GM12874 (cell line): ENCODE results near the gene SMIM13.

Experiments
- TF ChIP-seq, protein P1 (sequence below): IDR thresholded peaks from 2 replicates; pipeline ENCODE4 v1.5.1; 2011; ENCODE audit warnings: low read depth, mild to moderate bottlenecking, control low read depth, low read length, moderate library complexity; ENCODE audit not compliant: insufficient read depth

The SMIM13 gene

DNA sequence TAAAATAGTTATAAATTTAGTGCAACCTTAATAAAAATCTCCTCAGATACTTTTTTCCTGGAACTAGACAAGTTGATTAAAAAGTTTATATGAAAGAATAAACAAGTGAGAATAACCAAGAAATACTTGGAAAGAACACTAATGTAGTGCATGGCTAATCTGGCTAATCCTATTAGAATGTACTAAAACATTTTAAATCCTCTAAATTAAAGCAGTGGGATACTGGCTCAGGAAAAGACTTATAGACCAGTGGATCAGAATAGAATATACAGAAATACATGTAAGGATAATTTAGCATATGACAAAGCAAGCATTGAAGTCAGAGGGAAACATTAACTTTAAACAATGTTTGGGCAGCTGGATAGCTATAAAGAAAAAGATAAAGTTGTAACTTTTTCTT lies 58.9 kb downstream of the SMIM13 start:
- TF ChIP-seq, protein P1, sequence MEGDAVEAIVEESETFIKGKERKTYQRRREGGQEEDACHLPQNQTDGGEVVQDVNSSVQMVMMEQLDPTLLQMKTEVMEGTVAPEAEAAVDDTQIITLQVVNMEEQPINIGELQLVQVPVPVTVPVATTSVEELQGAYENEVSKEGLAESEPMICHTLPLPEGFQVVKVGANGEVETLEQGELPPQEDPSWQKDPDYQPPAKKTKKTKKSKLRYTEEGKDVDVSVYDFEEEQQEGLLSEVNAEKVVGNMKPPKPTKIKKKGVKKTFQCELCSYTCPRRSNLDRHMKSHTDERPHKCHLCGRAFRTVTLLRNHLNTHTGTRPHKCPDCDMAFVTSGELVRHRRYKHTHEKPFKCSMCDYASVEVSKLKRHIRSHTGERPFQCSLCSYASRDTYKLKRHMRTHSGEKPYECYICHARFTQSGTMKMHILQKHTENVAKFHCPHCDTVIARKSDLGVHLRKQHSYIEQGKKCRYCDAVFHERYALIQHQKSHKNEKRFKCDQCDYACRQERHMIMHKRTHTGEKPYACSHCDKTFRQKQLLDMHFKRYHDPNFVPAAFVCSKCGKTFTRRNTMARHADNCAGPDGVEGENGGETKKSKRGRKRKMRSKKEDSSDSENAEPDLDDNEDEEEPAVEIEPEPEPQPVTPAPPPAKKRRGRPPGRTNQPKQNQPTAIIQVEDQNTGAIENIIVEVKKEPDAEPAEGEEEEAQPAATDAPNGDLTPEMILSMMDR = no peak

DNA sequence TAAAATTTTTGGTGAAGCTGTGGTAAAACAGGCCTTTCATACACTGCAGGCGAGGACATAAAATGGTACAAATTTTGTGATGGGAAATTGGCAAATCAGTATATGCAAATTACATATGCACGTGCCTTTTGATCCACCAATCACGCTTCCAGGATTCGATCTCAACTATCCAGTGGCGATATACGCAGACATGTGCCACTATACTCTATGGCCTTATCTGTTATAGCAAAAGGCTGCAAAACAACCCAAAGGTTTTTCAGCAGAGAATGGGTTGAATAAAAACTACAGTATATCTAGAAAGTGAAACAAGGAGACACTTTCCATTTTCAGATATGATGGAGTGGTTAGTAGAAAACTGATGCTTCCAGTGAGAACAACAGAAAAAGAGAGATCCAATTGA lies 59.8 kb downstream of the SMIM13 start:
- TF ChIP-seq, protein P1 = no peak

DNA sequence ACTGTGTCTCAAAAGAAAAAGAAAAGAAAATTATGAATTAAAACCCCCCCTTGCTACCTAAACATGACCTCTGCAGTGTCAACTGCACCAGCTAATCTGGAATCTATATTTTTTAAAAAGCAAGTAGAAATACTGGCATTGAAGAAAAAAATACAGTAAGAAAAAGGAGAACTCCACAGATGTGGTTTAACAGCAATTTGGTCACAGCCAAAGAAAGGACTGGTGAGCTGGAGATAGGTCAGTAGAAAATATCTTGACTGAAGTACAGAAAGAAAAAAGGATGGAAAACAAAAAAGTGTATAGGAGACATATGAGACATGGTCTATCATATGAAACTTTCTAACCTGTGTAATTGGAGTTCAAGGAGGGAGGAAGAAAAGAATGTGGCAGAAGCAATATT lies 62.0 kb downstream of the SMIM13 start:
- TF ChIP-seq, protein P1 = no peak

DNA sequence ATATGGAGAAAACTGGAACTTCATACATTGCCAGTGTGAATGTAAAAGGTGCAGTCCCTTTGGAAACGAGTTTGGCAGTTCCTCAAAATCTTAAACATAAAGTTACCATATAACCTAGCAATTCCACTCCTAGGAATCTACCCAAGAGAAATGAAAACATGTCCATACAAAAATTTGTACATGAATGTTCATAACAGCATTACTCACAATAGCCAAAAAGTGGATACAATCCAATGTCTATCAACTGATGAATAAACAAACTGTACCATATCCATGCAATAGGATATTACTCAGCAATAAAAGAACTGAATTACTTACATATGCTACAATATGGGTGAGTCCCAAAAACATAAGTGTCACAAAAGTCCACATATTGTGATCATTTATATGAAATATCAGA lies 66.6 kb downstream of the SMIM13 start:
- TF ChIP-seq, protein P1 = no peak

DNA sequence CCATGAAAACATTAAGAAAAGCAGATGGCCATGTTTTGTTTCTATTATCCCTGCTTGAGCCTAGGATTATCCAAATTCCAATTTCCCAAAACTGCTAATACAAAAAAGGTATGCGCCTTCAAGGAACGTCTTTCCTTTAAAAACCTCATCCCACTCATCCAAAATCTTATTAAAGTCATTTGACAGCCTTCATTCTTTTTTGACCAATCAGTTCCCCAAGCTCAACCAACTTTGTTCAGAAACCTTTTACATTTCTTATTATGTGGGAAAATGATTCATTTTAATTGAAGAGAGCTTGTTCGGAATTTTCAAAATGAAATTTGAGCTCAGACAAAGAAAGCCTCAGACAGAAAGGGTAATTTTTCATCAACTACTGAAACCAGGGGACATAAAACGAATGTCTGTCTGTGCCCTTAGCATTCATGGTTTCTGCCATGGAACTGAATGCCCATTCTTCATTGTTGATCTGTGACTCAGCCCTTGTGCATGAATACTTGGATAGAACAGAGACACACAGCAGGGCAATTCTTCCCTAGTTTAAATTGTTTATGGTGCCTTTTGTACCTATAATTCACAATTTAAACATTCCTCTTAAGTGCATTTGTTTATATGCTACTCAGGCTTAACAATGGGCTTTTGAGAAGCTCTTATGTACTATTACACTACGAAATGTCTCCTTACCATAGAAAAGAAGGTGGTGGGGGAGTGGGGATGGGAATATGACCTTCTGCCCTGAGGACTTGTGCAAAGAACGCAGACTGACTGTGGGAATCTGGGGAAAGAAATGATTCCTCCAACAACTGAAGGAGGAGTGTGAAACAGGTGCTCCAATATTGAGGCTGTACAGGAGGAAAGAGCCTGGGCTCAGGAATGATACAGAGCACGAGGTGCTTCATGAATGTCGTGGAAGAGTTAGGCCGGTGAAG lies 67.7 kb downstream of the SMIM13 start:
- TF ChIP-seq, protein P1 = no peak

DNA sequence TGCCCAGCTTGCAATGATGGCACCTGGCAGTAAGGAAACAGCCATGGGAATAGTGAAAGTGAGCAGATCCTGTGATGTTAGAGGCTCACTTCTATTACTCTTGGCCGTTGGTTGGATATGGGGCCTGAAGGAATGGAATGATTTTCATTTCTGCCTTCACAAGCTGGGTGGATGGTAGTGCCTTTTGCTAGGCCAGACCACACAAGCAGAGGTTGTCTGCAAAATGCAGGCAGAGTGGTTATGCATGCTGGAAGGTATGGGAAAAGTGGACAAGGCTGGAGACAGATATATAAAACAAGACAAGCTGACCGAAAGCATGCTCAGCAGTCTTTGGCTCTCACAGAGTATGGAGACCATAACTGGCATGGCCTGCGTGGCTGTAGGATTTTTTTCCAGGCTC lies 68.6 kb downstream of the SMIM13 start:
- TF ChIP-seq, protein P1 = no peak

DNA sequence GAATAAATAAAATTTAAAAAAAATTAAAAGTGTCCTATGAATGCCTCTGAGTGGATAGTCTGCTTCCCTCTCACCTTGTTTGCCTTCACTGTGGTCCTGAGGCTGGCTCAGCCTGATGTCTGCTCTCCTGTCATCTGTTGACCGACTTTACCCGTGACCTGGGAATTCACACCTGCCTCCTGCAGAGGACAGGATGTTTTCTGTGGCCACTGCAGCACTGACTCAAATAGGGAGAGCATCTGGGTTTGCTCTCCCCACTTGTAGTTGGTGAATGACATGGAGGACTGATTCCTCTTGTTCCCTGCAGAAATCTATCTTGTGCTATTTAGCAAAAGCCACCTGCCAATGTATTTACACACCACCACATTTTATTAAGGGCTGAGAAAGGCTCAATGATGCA lies 70.3 kb downstream of the SMIM13 start:
- TF ChIP-seq, protein P1 = no peak
